ENCODE data around the gene DDX54. TPM values are rescaled to one million over a fixed set of nuclear protein-coding genes. Genes with fewer than 3 reads are reported as not detected.

Gene DDX54
- total and polyA plus RNA-seq, 5 experiments from 2014 or later = 17.9 to 81.8 (median 38.2) TPM

DNA sequence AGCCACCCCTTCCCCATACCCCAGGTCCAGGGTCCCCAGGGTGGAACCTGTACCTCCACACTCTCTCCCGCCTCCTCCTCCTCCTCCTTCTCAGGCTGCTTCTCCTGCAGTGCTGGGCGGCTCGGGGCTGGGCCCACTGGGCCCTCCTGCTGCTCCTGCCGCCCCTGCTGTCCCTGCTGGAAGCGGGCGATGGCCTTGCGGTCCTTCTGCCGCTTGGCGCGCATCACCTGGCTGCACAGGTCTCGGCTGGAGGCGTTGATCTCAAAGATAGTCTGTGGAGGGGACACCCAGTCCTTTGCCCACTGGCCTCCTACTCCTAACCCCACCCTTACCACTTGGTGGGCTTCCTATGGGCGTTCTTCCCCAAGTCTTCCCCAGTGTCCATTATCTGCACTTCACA is 21.3 kb downstream of the DDX54 start:
- ATAC-seq = no peak
- Mint-ChIP-seq H3K4me3 (no peak overlapping the region), H3K27ac (no peak overlapping the region), H3K27me3 (no peaks in the 10 kb centered on the region), H3K36me3 (peaks cover 0 to 78% (median 25%) of the 10 kb centered on the region in 3 donors), H3K4me1 (peaks cover 0 to 2% (median 0%) of the 10 kb centered on the region in 4 donors), H3K9me3 (no peaks in the 10 kb centered on the region)
- POLR2A ChIA-PET = no interaction called here
- DNase-seq = no peak

DNA sequence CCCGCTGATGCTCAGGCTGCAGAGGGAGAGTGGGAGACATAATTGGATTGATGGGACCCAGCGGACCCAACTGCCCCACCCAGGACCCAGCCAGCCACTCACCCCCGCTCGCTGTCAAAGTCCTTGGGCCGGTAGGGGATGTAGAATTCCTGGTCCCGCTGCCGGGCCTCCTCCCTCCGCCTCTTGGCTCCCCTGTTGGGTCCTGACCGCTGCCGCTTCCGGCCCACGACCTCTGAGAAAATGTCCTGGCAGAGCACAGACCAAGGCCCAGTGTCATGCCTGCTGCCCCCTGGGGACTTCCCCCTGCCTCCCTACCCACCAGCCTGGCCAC is 22.3 kb downstream of the DDX54 start:
- Mint-ChIP-seq H3K9me3 (no peaks in the 10 kb centered on the region), H3K4me3 (no peak overlapping the region), H3K36me3 (peaks cover 0 to 80% (median 23%) of the 10 kb centered on the region in 3 donors), H3K4me1 (peaks cover 0 to 2% (median 0%) of the 10 kb centered on the region in 4 donors), H3K27ac (no peak overlapping the region), H3K27me3 (no peaks in the 10 kb centered on the region)
- POLR2A ChIA-PET = no interaction called here
- no peak for ATAC-seq
- no peak for DNase-seq

- POLR2A ChIA-PET = interaction anchor here (0.6 kb wide), 1 partner anchor 108 kb away, joined by 4 read pairs; no protein-coding TSS in a partner anchor
- peaks cover 0 to 2% (median 0%) of the 10 kb centered on the region in 4 donors for H3K4me1 Mint-ChIP-seq
- peaks cover 0 to 83% (median 23%) of the 10 kb centered on the region in 3 donors for H3K36me3 Mint-ChIP-seq
- DNase-seq (no peak), ATAC-seq (no peak)
- H3K27ac Mint-ChIP-seq = peak overlapping the region in 1 of 10 donors; percentile 73
- H3K4me3 Mint-ChIP-seq = no peak overlapping the region
- H3K9me3 Mint-ChIP-seq = no peaks in the 10 kb centered on the region
- no peaks in the 10 kb centered on the region for H3K27me3 Mint-ChIP-seq
Measured at GRCh38 chr12:113162102-113163029, 22.9 kb downstream of the DDX54 start.

GRCh38 chr12:113161415-113162016 is 23.8 kb downstream of the DDX54 start:
- POLR2A ChIA-PET = no interaction called here
- peak overlapping the region in 1 of 10 donors; percentile 71 for H3K27ac Mint-ChIP-seq
- peaks cover 0 to 77% (median 21%) of the 10 kb centered on the region in 3 donors for H3K36me3 Mint-ChIP-seq
- no peak for DNase-seq
- no peaks in the 10 kb centered on the region for H3K27me3 Mint-ChIP-seq
- ATAC-seq = no peak
- H3K4me1 Mint-ChIP-seq = peaks cover 0 to 5% (median under 1%) of the 10 kb centered on the region in 4 donors
- H3K9me3 Mint-ChIP-seq = no peaks in the 10 kb centered on the region
- no peak overlapping the region for H3K4me3 Mint-ChIP-seq

- Mint-ChIP-seq H3K4me3 (no peak overlapping the region), H3K9me3 (no peaks in the 10 kb centered on the region), H3K27ac (no peak overlapping the region), H3K4me1 (peaks cover 0 to 15% (median 3%) of the 10 kb centered on the region in 4 donors), H3K27me3 (peaks cover 0 to 8% (median 0%) of the 10 kb centered on the region in 5 donors), H3K36me3 (peaks cover 0 to 63% (median 17%) of the 10 kb centered on the region in 3 donors)
- no peak for ATAC-seq
- POLR2A ChIA-PET = no interaction called here
- DNase-seq = no peak
Measured at GRCh38 chr12:113159937-113160336, 25.3 kb downstream of the DDX54 start.

DNA sequence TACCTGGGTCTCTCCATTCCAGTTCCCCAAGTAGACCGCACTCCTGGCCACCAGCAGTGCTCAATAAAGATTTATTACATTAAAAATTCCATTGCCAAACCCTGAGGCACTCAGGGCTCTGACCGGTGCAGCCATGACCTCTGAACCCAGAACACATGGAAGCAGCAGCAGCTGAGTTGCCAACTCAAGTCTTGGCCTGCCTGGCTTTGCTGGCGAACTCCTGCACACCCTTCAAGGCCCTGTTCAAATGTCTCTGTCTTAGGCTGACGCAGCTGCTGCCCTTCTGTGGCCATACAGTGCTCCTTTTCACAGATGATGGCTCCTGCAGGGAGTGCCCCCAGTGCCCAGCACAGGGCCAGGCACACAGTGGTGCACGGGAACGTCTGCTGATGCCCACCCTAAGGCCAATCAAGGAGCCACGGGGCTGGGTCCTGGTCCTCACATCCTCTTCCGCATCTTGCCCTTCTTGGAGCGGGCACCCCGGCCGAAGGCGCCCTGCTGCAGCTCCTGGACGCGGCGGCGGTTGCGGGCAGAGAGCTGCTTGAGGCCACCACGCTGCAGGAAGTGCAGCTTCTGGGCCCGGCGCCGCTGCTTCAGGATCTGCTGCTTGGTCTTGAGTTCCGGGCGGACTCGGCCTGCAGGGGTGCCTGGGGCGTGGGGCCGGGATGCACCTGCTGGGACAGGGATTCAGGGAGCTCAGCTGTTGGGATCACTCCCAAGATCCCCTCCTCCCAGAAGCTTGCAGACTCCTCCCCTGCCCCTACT is 26.7 kb downstream of the DDX54 start:
- DNase-seq (no peak), ATAC-seq (no peak)
- POLR2A ChIA-PET = no interaction called here
- Mint-ChIP-seq H3K9me3 (no peaks in the 10 kb centered on the region), H3K4me1 (peaks cover 0 to 23% (median 7%) of the 10 kb centered on the region in 4 donors), H3K4me3 (peak overlapping the region in 1 of 10 donors; percentile 71), H3K27me3 (peaks cover 0 to 13% (median 0%) of the 10 kb centered on the region in 5 donors), H3K27ac (peak overlapping the region in 1 of 10 donors; percentile 42), H3K36me3 (peaks cover 0 to 55% (median 16%) of the 10 kb centered on the region in 3 donors)

- H3K27ac Mint-ChIP-seq = peak overlapping the region in 3 of 10 donors; percentile 19 to 42 (median 30)
- H3K36me3 Mint-ChIP-seq = peaks cover 0 to 44% (median 10%) of the 10 kb centered on the region in 3 donors
- DNase-seq (no peak), ATAC-seq (no peak)
- POLR2A ChIA-PET = no interaction called here
- H3K27me3 Mint-ChIP-seq = peaks cover 0 to 15% (median 0%) of the 10 kb centered on the region in 5 donors
- peaks cover 6 to 32% (median 14%) of the 10 kb centered on the region in 4 donors for H3K4me1 Mint-ChIP-seq
- no peaks in the 10 kb centered on the region for H3K9me3 Mint-ChIP-seq
- no peak overlapping the region for H3K4me3 Mint-ChIP-seq
Measured at GRCh38 chr12:113157218-113157859, 27.9 kb downstream of the DDX54 start.

DNA sequence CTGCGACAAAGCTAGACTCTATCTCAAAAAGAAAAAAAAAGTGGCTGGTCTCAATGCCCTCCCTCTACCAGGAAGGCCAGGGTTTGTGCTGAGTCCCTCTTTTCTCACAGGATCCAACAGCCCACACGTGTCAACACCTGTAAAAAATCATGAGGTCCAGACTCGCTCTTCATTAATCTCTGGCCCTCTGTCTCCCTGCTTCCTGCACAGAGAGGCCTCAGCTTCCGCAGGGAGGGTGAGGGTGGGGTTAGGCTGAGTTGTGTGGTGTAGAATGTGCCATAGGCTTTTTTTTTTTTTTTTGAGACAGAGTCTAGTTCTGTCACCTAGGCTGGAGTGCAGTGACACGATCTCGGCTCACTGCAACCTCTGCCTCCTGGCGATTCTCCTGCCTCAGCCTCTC is 29.6 kb downstream of the DDX54 start:
- Mint-ChIP-seq H3K4me3 (peak overlapping the region in 5 of 10 donors; percentile 10 to 65 (median 15)), H3K27ac (no peak overlapping the region), H3K27me3 (peaks cover 0 to 20% (median 0%) of the 10 kb centered on the region in 5 donors), H3K4me1 (peaks cover 9 to 36% (median 20%) of the 10 kb centered on the region in 4 donors), H3K9me3 (no peaks in the 10 kb centered on the region), H3K36me3 (peaks cover 0 to 30% (median 4%) of the 10 kb centered on the region in 3 donors)
- POLR2A ChIA-PET = interaction anchor here (0.8 kb wide), 1 partner anchor 29 kb away, joined by 3 read pairs; the partner anchor contains the start of gene DDX54
- DNase-seq (no peak), ATAC-seq (no peak)

- H3K27ac Mint-ChIP-seq = no peak overlapping the region
- peak overlapping the region in 4 of 10 donors; percentile 5 to 65 (median 29) for H3K4me3 Mint-ChIP-seq
- peaks cover 0 to 25% (median 0%) of the 10 kb centered on the region in 3 donors for H3K36me3 Mint-ChIP-seq
- no peak for DNase-seq
- peaks cover 9 to 36% (median 20%) of the 10 kb centered on the region in 4 donors for H3K4me1 Mint-ChIP-seq
- ATAC-seq = no peak
- peaks cover 0 to 25% (median 0%) of the 10 kb centered on the region in 5 donors for H3K27me3 Mint-ChIP-seq
- H3K9me3 Mint-ChIP-seq = no peaks in the 10 kb centered on the region
- POLR2A ChIA-PET = interaction anchor here (0.8 kb wide), 1 partner anchor 30 kb away, joined by 3 read pairs; the partner anchor contains the start of gene DDX54
Measured at GRCh38 chr12:113155060-113155459, 30.2 kb downstream of the DDX54 start.

- Mint-ChIP-seq H3K9me3 (no peaks in the 10 kb centered on the region), H3K27ac (peak overlapping the region in 2 of 10 donors; percentile 38 to 73), H3K27me3 (peaks cover 0 to 25% (median 0%) of the 10 kb centered on the region in 5 donors), H3K4me1 (peaks cover 9 to 36% (median 21%) of the 10 kb centered on the region in 4 donors), H3K4me3 (peak overlapping the region; percentile 65 to 89 (median 82)), H3K36me3 (peaks cover 0 to 22% (median 0%) of the 10 kb centered on the region in 3 donors)
- peak in 2 of 10 donors; percentile 15 to 24 for DNase-seq
- POLR2A ChIA-PET = interaction anchor here (0.6 kb wide), 1 partner anchor 180 kb away, joined by 4 read pairs; no protein-coding TSS in a partner anchor
- ATAC-seq = peak in 1 of 2 donors; percentile 14
Measured at GRCh38 chr12:113154351-113154973, 30.8 kb downstream of the DDX54 start.

Measured in naive thymus-derived CD8-positive, alpha-beta T cell (primary cell).